Measurements from ENCODE around the gene AP2B1.
A peak's percentile ranks its signal among the peaks of the same experiment; 100 is the strongest.

The AP2B1 gene

DNA sequence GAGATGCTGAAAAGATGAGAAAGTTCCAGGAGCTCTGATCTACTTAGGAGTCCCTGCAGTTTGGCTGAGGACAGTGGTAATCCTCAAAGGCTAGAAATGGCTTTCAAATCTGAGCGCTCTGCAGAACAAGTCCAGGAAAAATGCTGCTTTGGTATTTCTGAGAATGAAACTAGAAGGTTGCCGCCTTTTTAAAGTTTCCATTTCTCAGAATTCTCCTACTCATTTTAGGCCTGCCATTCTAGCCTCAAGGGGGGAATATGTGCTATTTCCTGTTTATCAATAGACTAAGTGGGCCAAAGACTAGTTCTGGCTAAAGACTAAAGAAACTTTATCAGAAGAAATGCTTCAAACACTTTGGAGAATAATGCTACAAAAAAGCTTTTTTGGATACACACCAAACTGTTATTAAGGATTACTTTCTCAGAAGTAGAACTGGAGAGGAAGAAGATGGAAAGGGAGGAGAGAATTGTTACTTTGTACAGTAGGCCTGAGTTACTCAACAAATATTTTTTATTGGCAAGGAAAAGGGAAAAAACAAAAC is 49.5 kb upstream of the AP2B1 start, which contains the start of gene SLFN12L (continued):
- TF ChIP-seq, protein P1, sequence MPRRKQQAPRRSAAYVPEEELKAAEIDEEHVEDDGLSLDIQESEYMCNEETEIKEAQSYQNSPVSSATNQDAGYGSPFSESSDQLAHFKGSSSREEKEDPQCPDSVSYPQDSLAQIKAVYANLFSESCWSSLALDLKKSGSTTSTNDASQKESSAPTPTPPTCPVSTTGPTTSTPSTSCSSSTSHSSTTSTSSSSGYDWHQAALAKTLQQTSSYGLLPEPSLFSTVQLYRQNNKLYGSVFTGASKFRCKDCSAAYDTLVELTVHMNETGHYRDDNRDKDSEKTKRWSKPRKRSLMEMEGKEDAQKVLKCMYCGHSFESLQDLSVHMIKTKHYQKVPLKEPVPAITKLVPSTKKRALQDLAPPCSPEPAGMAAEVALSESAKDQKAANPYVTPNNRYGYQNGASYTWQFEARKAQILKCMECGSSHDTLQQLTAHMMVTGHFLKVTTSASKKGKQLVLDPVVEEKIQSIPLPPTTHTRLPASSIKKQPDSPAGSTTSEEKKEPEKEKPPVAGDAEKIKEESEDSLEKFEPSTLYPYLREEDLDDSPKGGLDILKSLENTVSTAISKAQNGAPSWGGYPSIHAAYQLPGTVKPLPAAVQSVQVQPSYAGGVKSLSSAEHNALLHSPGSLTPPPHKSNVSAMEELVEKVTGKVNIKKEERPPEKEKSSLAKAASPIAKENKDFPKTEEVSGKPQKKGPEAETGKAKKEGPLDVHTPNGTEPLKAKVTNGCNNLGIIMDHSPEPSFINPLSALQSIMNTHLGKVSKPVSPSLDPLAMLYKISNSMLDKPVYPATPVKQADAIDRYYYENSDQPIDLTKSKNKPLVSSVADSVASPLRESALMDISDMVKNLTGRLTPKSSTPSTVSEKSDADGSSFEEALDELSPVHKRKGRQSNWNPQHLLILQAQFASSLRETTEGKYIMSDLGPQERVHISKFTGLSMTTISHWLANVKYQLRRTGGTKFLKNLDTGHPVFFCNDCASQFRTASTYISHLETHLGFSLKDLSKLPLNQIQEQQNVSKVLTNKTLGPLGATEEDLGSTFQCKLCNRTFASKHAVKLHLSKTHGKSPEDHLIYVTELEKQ (tag by site-specific recombination; IDR thresholded peaks at IDR 0.05; ENCODE audit: borderline replicate concordance) = no peak

DNA sequence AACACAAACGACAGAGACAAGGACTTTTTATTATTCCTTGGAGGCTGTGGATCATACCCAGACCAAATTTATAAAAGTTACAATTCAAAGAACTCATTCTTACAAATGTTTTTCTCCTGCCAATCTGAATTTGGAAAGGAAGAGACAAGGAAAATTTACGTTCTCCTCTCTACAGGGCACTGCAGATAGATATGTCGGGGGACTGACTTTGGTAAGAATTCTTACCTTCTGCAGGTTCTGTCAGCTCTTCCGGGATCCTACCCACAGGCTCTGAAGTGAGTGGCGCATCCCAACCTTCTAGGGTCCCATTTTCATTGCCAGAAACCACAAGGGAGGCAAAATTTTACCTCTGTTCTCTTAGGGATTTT is 47.5 kb upstream of the AP2B1 start:
- ChIA-PET CTCF (interaction anchor here (0.6 to 9.4 kb wide), 29 partner anchors 11 to 561 kb away, joined by 3 to 236 read pairs (median 4); no protein-coding TSS in a partner anchor), POLR2A (interaction anchor here (0.6 to 1.3 kb wide), 3 partner anchors 39 to 269 kb away, joined by 3 to 5 read pairs (median 3); partner anchors contain the start of genes PEX12 and TAF15)
- Histone ChIP-seq H3K4me1 (ENCODE audit: control insufficient read depth, insufficient read depth, low read length) (peaks cover 3% of the 10 kb centered on the region; the same call in 1 of the 2 replicates), H3K36me3 (ENCODE audit: control insufficient read depth in 2 of 2, insufficient read depth in 1 of 2, low read length in 2 of 2) (no peaks in the 10 kb centered on the region), H3K4me3 (ENCODE audit: low read depth, low read length) (no peak overlapping the region), H3K9me3 (ENCODE audit: control insufficient read depth, insufficient read depth, low read depth, low read length) (no peaks in the 10 kb centered on the region), H3K27ac (ENCODE audit: extremely low read depth, low read depth, low read length) (no peak overlapping the region)
- TF ChIP-seq KLF1 (tag by site-specific recombination; IDR thresholded peaks at IDR 0.05) (no peak), ZNF48 (tag by site-specific recombination; IDR thresholded peaks at IDR 0.05) (no peak), ZNF335 (tag by site-specific recombination; conservative IDR thresholded peaks at IDR 0.05) (0 out of 2 replicates have a peak, but pooled peaks have one; percentile 1), ZNF629 (tag by site-specific recombination; IDR thresholded peaks at IDR 0.05) (no peak), ZNF169 (tag by site-specific recombination; IDR thresholded peaks at IDR 0.05) (no peak), ZIC2 (tag by site-specific recombination; IDR thresholded peaks at IDR 0.05) (no peak), KLF10 (tag by site-specific recombination; IDR thresholded peaks at IDR 0.05) (no peak), ZNF792 (tag by site-specific recombination; IDR thresholded peaks at IDR 0.05) (no peak), ZBTB17 (tag by site-specific recombination; IDR thresholded peaks at IDR 0.05) (0 out of 2 replicates have a peak, but pooled peaks have one; percentile 0), ZBTB21 (tag by site-specific recombination; IDR thresholded peaks at IDR 0.05) (no peak), KLF8 (tag by site-specific recombination; IDR thresholded peaks at IDR 0.05) (no peak), SETDB1 (IDR thresholded peaks at IDR 0.05; ENCODE audit: insufficient read length, low read length) (no peak)
- TF ChIP-seq, protein P2, sequence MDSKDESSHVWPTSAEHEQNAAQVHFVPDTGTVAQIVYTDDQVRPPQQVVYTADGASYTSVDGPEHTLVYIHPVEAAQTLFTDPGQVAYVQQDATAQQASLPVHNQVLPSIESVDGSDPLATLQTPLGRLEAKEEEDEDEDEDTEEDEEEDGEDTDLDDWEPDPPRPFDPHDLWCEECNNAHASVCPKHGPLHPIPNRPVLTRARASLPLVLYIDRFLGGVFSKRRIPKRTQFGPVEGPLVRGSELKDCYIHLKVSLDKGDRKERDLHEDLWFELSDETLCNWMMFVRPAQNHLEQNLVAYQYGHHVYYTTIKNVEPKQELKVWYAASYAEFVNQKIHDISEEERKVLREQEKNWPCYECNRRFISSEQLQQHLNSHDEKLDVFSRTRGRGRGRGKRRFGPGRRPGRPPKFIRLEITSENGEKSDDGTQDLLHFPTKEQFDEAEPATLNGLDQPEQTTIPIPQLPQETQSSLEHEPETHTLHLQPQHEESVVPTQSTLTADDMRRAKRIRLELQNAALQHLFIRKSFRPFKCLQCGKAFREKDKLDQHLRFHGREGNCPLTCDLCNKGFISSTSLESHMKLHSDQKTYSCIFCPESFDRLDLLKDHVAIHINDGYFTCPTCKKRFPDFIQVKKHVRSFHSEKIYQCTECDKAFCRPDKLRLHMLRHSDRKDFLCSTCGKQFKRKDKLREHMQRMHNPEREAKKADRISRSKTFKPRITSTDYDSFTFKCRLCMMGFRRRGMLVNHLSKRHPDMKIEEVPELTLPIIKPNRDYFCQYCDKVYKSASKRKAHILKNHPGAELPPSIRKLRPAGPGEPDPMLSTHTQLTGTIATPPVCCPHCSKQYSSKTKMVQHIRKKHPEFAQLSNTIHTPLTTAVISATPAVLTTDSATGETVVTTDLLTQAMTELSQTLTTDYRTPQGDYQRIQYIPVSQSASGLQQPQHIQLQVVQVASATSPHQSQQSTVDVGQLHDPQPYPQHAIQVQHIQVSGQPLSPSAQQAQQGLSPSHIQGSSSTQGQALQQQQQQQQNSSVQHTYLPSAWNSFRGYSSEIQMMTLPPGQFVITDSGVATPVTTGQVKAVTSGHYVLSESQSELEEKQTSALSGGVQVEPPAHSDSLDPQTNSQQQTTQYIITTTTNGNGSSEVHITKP (tag by site-specific recombination; IDR thresholded peaks at IDR 0.05) = 0 out of 2 replicates have a peak, but pooled peaks have one; percentile 21
- TF ChIP-seq, protein P3, sequence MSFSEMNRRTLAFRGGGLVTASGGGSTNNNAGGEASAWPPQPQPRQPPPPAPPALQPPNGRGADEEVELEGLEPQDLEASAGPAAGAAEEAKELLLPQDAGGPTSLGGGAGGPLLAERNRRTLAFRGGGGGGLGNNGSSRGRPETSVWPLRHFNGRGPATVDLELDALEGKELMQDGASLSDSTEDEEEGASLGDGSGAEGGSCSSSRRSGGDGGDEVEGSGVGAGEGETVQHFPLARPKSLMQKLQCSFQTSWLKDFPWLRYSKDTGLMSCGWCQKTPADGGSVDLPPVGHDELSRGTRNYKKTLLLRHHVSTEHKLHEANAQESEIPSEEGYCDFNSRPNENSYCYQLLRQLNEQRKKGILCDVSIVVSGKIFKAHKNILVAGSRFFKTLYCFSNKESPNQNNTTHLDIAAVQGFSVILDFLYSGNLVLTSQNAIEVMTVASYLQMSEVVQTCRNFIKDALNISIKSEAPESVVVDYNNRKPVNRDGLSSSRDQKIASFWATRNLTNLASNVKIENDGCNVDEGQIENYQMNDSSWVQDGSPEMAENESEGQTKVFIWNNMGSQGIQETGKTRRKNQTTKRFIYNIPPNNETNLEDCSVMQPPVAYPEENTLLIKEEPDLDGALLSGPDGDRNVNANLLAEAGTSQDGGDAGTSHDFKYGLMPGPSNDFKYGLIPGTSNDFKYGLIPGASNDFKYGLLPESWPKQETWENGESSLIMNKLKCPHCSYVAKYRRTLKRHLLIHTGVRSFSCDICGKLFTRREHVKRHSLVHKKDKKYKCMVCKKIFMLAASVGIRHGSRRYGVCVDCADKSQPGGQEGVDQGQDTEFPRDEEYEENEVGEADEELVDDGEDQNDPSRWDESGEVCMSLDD (tag by site-specific recombination; IDR thresholded peaks at IDR 0.05) = no peak
- TF ChIP-seq, protein P4, sequence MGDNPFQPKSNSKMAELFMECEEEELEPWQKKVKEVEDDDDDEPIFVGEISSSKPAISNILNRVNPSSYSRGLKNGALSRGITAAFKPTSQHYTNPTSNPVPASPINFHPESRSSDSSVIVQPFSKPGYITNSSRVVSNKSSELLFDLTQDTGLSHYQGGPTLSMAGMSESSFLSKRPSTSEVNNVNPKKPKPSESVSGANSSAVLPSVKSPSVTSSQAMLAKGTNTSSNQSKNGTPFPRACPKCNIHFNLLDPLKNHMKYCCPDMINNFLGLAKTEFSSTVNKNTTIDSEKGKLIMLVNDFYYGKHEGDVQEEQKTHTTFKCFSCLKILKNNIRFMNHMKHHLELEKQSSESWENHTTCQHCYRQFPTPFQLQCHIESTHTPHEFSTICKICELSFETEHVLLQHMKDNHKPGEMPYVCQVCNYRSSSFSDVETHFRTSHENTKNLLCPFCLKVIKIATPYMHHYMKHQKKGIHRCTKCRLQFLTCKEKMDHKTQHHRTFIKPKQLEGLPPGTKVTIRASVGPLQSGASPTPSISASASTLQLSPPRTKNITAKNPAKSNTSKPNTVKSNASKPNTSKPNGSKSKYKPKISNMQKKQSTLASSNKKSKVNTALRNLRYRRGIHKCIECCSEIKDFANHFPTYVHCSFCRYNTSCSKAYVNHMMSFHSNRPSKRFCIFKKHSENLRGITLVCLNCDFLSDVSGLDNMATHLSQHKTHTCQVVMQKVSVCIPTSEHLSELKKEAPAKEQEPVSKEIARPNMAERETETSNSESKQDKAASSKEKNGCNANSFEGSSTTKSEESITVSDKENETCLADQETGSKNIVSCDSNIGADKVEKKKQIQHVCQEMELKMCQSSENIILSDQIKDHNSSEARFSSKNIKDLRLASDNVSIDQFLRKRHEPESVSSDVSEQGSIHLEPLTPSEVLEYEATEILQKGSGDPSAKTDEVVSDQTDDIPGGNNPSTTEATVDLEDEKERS (tag by site-specific recombination; IDR thresholded peaks at IDR 0.05) = no peak
